NCI-H345 treated with DMSO at 0.1 percent for 48 hours (cell line): ENCODE results near the gene ATP1B1.
"Not testable (repeated sequence)": the region's sequence is repeated elsewhere in the genome, so short reads cannot be mapped to it uniquely, and the experiment has no call there.

Experiments
- DNase-seq: peaks from one replicate; lab custom pipeline; 2025; ENCODE audit not compliant: unreplicated experiment; lab: John Stamatoyannopoulos, UW

The ATP1B1 gene

DNA sequence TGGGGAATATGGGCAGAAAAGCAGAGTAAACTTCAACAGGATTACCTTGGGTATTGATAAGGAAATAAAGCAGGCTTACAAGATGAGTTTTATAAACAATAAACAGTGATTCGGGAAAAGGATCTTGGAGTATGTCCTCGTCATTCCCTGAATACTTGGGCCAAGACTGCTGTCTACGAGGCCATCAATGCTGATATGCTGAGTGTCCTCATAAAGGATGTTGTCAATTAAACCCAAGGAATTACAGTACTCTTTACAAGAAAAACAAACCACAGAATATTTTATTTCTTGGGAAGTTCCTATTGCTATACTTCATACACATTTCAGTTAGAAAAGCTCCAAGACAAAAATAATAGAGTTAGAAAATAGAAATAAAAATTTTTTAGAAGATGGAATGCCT lies 34.9 kb downstream of the ATP1B1 start:
- DNase-seq: no peak

- no peak for DNase-seq
Measured at GRCh38 chr1:169142129-169142528, 35.6 kb downstream of the ATP1B1 start.

- DNase-seq: no peak
Measured at GRCh38 chr1:169143346-169143745, 36.9 kb downstream of the ATP1B1 start.

DNA sequence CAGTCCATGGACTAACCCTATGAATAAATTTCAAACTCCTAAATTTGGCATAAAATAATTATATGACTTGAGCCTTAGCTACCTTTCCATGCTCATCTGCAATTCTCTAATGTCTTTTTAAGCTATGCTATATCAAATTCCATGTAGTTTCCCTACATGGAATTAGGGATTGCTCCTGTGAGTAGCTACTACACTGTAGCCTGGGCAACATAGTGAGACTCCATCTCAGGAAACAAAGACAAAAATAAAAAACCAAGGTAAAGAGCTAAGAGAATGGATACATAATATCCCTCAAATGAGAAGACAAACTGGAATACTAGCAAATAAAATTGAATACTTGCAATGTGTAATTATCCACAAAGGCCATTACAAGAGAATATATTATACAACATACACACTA lies 37.5 kb downstream of the ATP1B1 start:
- DNase-seq: no peak

DNA sequence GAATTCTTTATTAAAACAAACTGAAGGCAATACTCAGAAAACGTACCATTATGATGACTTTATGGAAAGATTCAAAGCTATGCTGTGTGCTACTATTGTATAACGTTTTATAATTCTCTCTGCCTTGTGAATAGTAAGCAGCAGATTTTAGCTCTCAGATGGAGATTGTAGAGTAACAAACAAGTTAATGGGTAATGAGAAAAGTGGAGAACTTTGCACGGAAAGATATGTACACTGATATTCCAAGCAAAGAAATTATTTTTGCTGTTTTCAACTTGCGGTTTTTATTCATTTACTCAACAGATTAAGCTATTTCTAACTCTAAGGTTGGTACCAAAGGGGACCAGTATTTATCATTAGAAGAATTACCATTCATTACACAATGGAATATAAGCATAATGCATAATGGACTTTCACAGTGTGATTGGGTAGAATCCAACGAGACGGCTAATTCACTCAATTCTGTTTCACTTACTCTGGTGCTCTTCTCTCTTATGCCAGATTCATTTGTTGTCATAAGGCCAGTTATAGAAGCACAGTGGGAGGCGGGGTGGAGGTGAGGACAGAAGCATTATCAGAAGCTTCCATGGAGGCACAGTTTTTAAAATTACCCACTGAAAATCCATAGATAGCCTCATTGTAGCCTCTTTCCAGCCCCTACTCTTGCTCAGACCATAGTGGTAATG lies 38.6 kb downstream of the ATP1B1 start:
- DNase-seq: no peak

DNA sequence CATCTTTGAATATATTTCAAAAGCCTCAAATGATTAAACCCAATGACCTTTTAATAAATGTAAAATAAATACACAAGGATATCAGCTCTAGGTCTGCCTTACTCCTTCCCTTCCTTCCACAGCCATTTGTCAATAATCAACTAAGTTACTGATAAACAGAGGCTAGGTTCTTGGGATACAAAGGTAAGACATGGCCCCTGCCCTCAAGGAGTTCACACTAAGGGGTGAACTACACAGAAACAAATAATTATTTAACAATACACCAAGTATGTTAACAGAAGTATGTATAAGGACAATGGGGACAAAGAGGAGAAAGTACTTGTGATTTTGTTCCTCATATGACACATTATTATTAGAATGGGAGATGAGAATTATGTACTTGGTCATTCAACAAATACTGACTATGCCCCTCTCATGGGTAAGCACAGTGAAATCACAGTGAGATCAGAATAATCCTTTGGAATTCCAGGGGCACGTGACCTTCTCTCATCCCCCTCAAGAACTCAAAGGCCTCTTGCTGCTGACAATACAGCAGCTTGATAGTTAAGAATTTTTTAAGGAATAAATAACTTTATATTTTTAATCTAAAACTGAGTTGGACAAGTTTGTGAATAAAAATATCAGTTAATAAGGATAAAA lies 40.2 kb downstream of the ATP1B1 start:
- no peak for DNase-seq

DNA sequence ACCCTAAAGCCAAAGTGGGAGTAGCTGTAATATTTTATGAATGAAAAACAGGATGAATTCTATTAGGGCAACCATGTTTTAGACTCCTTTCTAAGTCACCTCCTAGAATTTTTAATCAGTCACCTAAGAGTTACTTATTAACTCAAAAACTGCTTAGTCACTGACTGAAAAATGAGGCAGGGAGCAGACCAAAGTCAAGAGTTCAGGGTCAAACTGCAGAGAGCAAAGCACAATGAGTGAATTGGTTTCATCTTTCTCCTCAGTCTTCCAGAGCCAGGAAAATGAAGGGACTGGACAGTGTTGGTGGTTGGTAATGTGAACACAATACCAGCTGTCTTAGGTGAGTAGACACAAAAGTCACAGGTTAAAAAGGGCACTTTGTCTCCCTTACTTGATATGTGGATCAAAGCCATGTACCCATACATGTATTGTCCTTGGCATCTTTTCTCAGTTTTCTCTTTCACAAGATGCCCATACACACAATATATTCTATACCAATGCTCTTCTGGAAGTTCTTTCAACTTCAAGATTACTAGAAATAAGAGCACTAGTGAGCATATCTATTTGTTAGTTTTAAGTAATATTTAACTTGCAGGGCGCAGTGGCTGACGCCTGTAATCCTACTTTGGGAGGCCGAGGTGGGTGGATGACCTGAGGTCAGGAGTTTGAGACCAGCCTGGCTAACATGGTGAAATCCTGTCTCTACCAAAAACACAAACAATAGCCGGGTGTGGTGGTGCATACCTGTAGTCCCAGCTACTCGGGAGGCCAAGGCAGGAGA lies 42.2 kb downstream of the ATP1B1 start:
- DNase-seq: no peak

- no peak for DNase-seq
Measured at GRCh38 chr1:169149555-169150286, 43.2 kb downstream of the ATP1B1 start.

- DNase-seq: no peak
Measured at GRCh38 chr1:169150641-169151337, 44.3 kb downstream of the ATP1B1 start.

- no peak for DNase-seq
Measured at GRCh38 chr1:169151338-169151837, 44.9 kb downstream of the ATP1B1 start.

DNA sequence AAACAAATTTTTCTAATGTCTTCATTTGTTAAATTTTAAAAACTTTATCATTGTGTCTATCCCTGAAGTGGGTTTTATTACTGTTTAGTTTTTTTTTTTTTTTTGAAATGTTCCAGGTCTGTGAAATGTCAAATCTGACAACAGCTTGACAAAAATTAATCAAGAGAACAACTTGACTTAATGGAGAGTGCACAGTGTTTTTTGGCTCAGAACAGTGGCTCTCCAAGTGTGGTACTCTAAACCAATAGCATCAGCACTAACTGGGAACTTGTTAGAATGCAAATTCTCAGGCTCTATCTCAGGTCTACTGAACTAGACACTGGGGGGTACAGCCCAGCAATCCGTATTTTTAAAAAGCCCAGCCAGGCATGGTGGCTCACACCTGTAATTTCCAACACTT lies 49.2 kb downstream of the ATP1B1 start:
- DNase-seq: no peak

- DNase-seq: no peak
Measured at GRCh38 chr1:169156580-169156979, 50.1 kb downstream of the ATP1B1 start.

DNA sequence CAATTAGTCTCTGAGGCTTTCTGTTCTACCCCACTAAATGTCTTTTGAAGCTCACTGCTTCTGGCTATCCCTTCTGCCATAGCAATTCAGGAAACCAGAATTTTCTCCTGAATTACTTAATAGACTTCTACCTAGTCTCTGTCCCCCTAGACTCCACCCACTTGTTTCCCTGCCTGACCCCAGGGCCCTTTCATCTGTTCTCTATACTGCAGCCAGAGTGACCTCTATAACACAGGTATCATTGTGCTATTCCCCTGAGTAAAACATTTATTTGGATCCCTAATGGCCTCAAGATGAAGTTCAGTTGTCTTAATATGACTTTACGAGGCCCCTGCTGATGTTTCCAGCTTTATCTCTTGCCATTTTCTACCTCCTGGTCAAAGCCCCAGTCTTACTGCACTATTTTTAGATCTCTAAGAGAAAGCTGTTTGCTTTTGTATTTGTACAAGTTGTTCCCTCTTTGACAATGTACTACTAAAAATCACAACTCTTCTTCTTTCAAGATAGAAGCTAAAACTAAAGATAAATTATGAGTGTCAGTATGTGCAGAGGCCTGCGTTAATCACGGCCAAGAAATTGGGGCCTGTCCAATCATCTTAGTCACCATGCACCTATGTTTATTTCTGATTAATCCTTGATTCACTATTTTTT lies 54.5 kb downstream of the ATP1B1 start:
- DNase-seq: no peak

DNA sequence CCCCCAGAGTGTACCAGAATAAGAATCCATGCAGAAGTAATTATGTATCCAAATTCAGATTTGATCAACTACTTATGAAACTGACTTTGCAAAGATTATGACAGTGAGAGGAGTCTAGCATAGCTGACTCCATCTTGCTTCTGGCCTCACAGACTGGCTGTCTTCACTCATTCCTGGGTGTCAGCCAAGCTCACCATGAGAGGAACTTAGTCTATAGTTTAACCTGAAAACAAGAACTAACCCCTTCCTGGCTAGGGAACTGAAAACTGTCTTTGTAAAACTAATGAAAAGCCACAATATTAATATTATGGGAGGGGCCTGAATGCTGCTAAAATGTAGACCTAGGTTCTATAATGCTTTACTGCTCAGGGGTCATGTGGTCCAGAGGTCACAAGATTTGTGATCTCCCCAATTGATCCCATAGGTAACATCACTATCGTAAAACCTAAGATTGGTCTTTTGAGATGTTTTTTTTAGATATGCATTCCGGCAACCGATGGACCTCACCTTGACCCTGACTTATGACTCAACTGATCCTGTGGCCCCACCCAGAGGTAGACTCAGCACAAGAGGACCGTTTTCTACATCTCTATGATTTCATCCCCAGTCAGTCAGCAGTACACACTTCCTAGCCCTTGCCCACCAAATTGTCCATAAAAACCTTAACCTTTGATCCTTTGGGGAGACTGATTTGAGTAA lies 55.2 kb downstream of the ATP1B1 start:
- no peak for DNase-seq

- DNase-seq: no peak
Measured at GRCh38 chr1:169163059-169163458, 56.6 kb downstream of the ATP1B1 start.

- DNase-seq: no peak
Measured at GRCh38 chr1:169175461-169175860, 69.0 kb downstream of the ATP1B1 start.

DNA sequence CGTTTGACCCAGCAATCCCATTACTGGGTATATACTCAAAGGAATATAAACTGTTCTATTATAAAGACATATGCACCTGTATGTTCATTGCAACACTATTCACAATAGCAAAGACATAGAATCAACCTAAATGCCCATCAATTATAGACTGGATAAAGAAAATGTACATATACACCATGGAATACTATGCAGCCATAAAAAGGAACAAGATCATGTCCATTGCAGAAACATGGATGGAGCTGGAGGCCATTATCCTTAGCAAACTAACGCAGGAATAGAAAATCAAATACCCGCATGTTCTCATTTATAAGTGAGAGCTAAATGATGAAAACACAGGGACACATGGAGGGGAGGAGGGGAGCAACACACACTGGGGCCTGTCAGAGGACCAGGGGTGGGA lies 72.9 kb downstream of the ATP1B1 start:
- DNase-seq: not testable (repeated sequence)

GRCh38 chr1:169180174-169180573 lies 73.7 kb downstream of the ATP1B1 start:
- DNase-seq: no peak
